Activated T-helper 2 cell treated with anti-CD3 and anti-CD28 coated beads, Interferon-gamma antibody, Interleukin-2, Interleukin-4, amounts not matched to agents 10 μg/mL and 5 μg/mL and 100 μg/mL, durations not matched to agents 14 hours and 24 hours and 36 hours (primary cell): Measurements from ENCODE around the gene PPFIBP1. TPM values are rescaled to one million over a fixed set of nuclear protein-coding genes. Genes with fewer than 3 reads are reported as not detected.

Experiments used
- DNase-seq: peaks from one replicate; pipeline ENCODE4 v3.0.0; 2021; ENCODE audit warnings: low spot score
- H3K27ac Mint-ChIP-seq: one replicate; pipeline ENCODE4 v1.8.0; 2021; ENCODE audit warnings: mixed read lengths
- H3K27me3 Mint-ChIP-seq: one replicate; pipeline ENCODE4 v1.8.0; 2021; ENCODE audit warnings: low read depth, mixed read lengths
- H3K36me3 Mint-ChIP-seq: one replicate; pipeline ENCODE4 v1.8.0; 2021; ENCODE audit warnings: low read depth, mixed read lengths
- H3K4me1 Mint-ChIP-seq: one replicate; pipeline ENCODE4 v1.8.0; 2021; ENCODE audit warnings: low read depth, mixed read lengths
- H3K4me3 Mint-ChIP-seq: one replicate; pipeline ENCODE4 v1.8.0; 2021; ENCODE audit warnings: low read depth, mild to moderate bottlenecking, moderate library complexity, mixed read lengths
- H3K9me3 Mint-ChIP-seq: one replicate; pipeline ENCODE4 v1.8.0; 2021; ENCODE audit warnings: mixed read lengths
- intact Hi-C: fragments of 100-400 bp; cut with micrococcal nuclease; formaldehyde crosslinking; loops from one replicate; pipeline ENCODE4 v1.15.1; 2023
- total RNA-seq: library from RNA; stranded (reverse); gene quantifications from 2 replicates; pipeline ENCODE4 v1.2.3, GENCODE V29; 2022

PPFIBP1 gene
- total RNA-seq, 1 donor from 2014 or later = 74.1 TPM

DNA sequence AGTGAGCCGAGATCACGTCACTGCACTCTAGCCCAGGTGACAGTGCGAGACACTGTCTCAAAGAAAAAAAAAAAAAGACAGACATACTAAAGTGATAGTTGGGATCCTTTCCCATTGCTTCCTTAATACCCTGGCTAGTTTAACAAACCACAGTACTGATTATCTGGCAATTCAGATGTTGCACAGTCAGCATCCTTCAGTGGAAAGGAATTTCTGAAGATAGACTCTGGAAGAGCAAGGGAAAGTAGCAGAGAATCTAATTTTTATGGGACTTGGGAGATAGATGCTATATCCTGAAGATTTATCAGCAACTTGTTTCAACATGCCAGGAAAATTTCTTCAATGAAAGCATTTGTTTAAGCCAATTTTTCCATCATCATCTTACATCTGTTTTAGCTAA is 6.5 kb upstream of the PPFIBP1 start:
- Mint-ChIP-seq H3K4me1 (peaks cover 4% of the 10 kb centered on the region), H3K27me3 (peaks cover 68% of the 10 kb centered on the region), H3K4me3 (no peak overlapping the region), H3K36me3 (no peaks in the 10 kb centered on the region), H3K27ac (no peak overlapping the region), H3K9me3 (no peaks in the 10 kb centered on the region)
- intact Hi-C loops = no loop called here
- DNase-seq = no peak

GRCh38 chr12:27517961-27518665 is 5.9 kb upstream of the PPFIBP1 start:
- no peaks in the 10 kb centered on the region for H3K9me3 Mint-ChIP-seq
- no peak for DNase-seq
- no peak overlapping the region for H3K4me3 Mint-ChIP-seq
- intact Hi-C loops = no loop called here
- peaks cover 67% of the 10 kb centered on the region for H3K27me3 Mint-ChIP-seq
- H3K4me1 Mint-ChIP-seq = peaks cover 5% of the 10 kb centered on the region
- H3K27ac Mint-ChIP-seq = no peak overlapping the region
- H3K36me3 Mint-ChIP-seq = no peaks in the 10 kb centered on the region

DNA sequence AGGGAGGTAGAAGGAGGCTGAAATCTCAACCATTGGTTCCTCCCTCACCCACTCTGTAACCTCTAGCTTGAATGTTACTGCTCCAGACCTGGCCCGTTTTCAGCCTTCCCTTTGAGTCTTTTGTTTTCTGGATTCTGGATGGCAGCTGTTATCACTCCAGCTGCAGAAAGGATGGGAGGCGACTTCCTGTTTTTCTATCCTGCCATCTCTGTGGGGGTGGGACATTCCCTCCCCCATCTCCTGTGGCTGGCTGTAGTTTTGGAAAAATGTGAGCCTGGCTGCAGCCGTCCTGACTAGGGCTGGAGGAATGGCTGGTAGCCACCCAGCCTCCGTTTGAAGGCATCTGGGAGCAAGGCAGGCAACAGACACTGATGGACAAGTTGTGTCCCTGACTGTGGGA is 2.9 kb upstream of the PPFIBP1 start:
- no peak overlapping the region for H3K4me3 Mint-ChIP-seq
- peaks cover 59% of the 10 kb centered on the region for H3K27me3 Mint-ChIP-seq
- no peak for DNase-seq
- H3K9me3 Mint-ChIP-seq = no peaks in the 10 kb centered on the region
- peaks cover 17% of the 10 kb centered on the region for H3K4me1 Mint-ChIP-seq
- peaks cover 10% of the 10 kb centered on the region for H3K36me3 Mint-ChIP-seq
- intact Hi-C loops = loop anchor here (5.0 kb wide), 1 partner anchor 84 kb away; no protein-coding TSS in a partner anchor
- no peak overlapping the region for H3K27ac Mint-ChIP-seq

GRCh38 chr12:27521981-27522380 is 2.0 kb upstream of the PPFIBP1 start:
- no peak for DNase-seq
- Mint-ChIP-seq H3K36me3 (peaks cover 11% of the 10 kb centered on the region), H3K4me3 (peak overlapping the region; percentile 6), H3K27ac (no peak overlapping the region), H3K27me3 (peaks cover 54% of the 10 kb centered on the region), H3K4me1 (peaks cover 19% of the 10 kb centered on the region), H3K9me3 (no peaks in the 10 kb centered on the region)
- intact Hi-C loops = loop anchor here (5.0 kb wide), 1 partner anchor 85 kb away; no protein-coding TSS in a partner anchor

DNA sequence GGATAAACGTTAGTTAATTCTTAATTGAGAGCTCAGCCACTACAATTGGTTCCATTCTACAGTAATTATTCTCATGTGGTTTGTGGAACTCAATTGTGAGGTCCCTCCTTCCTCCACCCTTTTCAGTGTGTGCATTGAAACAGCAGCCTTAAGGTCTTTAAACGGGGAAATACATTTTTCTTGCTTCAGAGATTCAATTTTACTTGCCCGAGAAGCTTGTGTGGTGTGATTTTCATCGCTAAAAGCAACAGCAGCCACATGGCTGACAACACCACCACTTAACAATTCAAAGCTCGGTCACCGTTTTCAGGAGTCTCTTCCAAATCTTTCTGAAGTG is 733 bp upstream of the PPFIBP1 start:
- intact Hi-C loops = loop anchor here (1.0 to 5.0 kb wide), 2 partner anchors 59 to 86 kb away; no protein-coding TSS in a partner anchor
- peak overlapping the region; percentile 89 for H3K27ac Mint-ChIP-seq
- peak overlapping the region; percentile 83 for H3K4me3 Mint-ChIP-seq
- peaks cover 54% of the 10 kb centered on the region for H3K27me3 Mint-ChIP-seq
- H3K36me3 Mint-ChIP-seq = peaks cover 11% of the 10 kb centered on the region
- no peak for DNase-seq
- H3K4me1 Mint-ChIP-seq = peaks cover 19% of the 10 kb centered on the region
- no peaks in the 10 kb centered on the region for H3K9me3 Mint-ChIP-seq

DNA sequence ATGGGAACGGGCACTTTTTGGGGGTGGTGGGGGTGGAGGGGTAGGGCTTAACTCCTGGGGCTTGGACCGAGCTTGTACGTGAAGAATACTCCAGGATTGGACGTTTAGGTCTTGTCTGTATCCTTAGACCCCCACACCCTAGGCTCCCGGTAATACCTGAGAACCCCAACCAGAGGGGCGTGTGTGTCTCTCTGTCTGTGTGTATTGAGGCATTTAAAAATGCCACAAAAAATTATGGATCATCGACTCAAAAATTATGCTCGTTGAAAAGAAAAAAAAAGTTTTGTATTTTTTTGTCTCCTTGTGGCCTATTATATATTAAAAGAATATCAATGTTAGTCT is 459 bp downstream of the PPFIBP1 start:
- DNase-seq = no peak
- Mint-ChIP-seq H3K27me3 (peaks cover 51% of the 10 kb centered on the region), H3K27ac (no peak overlapping the region), H3K9me3 (no peaks in the 10 kb centered on the region), H3K4me1 (peaks cover 21% of the 10 kb centered on the region), H3K36me3 (peaks cover 15% of the 10 kb centered on the region), H3K4me3 (peak overlapping the region; percentile 83)
- intact Hi-C loops = loop anchor here (1.0 to 5.0 kb wide), 4 partner anchors 10 to 87 kb away; no protein-coding TSS in a partner anchor

DNA sequence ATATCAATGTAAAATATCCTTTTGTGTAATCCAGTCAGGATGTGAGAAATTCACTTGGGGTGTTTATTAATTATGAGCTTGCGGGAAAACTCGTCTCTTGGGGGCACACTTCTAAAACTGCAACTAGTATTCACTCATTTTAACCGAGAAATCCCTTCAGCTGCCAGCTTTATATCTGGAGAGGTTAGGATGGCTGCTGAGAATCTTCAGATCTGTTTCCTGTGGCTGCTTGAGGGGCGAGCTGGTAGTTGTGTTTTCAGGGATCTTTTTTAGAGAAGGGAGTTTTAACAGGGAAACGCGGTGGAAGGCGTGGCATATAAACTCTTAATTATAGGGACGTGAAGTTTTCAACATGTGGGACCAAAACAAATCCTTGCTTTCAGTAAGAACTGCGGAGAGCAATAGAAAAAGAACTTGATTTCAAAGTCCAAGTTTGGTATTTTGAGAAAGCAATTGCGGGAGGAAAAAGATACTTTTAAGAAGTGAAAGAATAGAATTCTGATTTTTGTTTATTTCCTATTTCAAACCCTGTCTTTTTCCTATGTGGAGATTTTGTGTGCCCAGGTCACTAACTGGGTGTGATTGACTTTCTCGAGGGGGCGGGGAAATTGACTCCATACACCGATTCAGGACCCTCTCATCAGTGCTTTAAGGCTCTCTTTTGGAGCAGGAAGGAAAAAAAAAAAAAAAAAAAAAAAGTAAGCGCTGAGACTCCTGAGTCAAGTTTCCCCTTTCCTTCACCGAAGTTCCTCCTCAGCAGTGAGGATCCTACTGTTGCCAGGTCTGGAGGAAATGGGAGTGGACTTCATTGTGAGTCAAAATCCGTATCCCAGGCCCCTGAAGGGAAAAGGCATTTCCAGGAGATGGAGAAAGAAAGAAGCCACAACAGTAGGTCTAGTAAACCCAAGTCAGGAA is 1.1 kb downstream of the PPFIBP1 start:
- peak overlapping the region; percentile 32 for H3K27ac Mint-ChIP-seq
- H3K27me3 Mint-ChIP-seq = peaks cover 45% of the 10 kb centered on the region
- H3K4me3 Mint-ChIP-seq = peak overlapping the region; percentile 83
- H3K9me3 Mint-ChIP-seq = no peaks in the 10 kb centered on the region
- peaks cover 15% of the 10 kb centered on the region for H3K36me3 Mint-ChIP-seq
- peaks cover 25% of the 10 kb centered on the region for H3K4me1 Mint-ChIP-seq
- intact Hi-C loops = loop anchor here (1.0 to 5.0 kb wide), 4 partner anchors 9 to 88 kb away; no protein-coding TSS in a partner anchor
- DNase-seq = no peak

DNA sequence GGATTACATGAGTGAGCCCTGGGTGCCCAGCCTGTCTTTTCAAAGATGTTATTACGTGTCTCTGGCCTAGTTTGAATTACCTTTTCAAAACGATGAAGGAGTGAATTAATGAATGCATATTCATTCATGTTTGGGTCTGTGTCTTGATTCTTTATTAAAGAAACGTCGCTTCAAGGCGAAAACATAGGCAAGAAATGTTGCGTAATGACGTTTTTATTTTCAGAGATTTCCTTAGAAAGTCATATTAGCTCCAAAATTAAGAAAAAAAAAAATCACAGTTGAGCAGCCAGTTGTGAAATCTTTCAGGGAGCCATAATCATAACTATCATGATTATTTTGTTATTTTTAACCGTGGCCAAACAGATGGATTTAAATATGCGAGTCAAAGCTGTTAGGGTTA is 3.5 kb downstream of the PPFIBP1 start:
- H3K4me1 Mint-ChIP-seq = peaks cover 32% of the 10 kb centered on the region

GRCh38 chr12:27528788-27529187 is 4.8 kb downstream of the PPFIBP1 start:
- H3K27me3 Mint-ChIP-seq = peaks cover 29% of the 10 kb centered on the region
- H3K4me1 Mint-ChIP-seq = peaks cover 31% of the 10 kb centered on the region
- H3K4me3 Mint-ChIP-seq = no peak overlapping the region
- no peak overlapping the region for H3K27ac Mint-ChIP-seq
- no peak for DNase-seq
- H3K9me3 Mint-ChIP-seq = no peaks in the 10 kb centered on the region
- intact Hi-C loops = no loop called here
- H3K36me3 Mint-ChIP-seq = peaks cover 18% of the 10 kb centered on the region

More for the DNA sequence above, 3.5 kb downstream of the PPFIBP1 start:
- intact Hi-C loops = no loop called here
- Mint-ChIP-seq H3K36me3 (peaks cover 15% of the 10 kb centered on the region), H3K27me3 (peaks cover 28% of the 10 kb centered on the region), H3K9me3 (no peaks in the 10 kb centered on the region), H3K27ac (no peak overlapping the region), H3K4me3 (no peak overlapping the region)
- DNase-seq = no peak

DNA sequence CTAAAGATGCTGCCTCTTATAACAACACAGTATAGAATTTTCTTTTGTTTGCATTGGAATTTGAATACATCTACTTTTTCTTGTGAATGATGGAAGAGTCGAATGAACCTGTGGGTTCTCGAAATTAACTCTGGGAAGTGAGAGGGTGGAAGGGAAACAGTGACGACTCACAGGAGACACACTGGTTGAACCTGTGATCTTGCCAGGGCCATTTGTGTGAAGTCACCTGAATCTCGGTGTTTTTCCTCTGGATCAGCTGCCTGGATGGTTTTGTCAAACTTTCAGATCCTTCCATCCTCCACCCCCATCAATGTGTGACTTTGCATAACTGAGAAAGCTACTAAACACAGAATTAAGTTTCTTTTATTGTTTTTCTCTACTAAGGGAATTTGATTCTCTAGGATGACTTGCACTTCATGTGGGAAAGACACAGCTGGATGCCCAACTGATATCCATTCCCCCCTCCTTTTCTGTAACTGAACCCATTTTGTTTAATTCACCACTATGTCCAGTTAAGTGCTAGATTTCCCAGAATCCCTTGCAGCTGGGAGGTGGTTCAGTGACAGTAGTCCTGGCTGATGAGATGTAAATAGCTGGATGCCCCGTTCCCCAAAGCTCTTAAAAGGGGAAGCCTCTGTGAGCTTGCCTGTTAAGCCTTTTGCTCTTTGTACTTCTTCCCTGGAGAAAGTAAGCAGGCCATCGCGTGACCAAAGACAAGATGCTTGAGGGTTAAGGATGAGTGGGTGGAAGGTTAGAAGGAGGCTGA is 6.3 kb downstream of the PPFIBP1 start:
- intact Hi-C loops = no loop called here
- H3K9me3 Mint-ChIP-seq = no peaks in the 10 kb centered on the region
- peaks cover 39% of the 10 kb centered on the region for H3K4me1 Mint-ChIP-seq
- H3K27ac Mint-ChIP-seq = no peak overlapping the region
- H3K36me3 Mint-ChIP-seq = peaks cover 14% of the 10 kb centered on the region
- peaks cover 25% of the 10 kb centered on the region for H3K27me3 Mint-ChIP-seq
- no peak for DNase-seq
- no peak overlapping the region for H3K4me3 Mint-ChIP-seq

DNA sequence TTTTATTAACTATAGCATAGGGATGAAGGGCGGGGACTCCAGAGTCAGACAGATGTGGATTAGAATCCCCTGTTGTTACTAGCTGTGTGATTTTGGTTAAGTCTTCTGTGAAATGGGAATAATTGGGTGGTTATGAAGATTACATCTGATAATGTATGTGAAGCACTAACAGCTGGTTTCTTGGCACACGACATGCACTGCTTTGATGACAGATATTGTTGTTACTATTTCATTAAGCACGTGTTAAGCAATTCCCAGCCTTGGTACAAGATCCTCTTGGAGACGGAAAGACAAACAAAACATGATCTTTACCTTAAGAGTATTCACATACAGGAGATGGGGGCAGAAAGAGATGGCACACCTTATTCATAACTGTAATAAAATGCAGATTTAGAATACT is 7.9 kb downstream of the PPFIBP1 start:
- no peak overlapping the region for H3K4me3 Mint-ChIP-seq
- no peak overlapping the region for H3K27ac Mint-ChIP-seq
- H3K9me3 Mint-ChIP-seq = no peaks in the 10 kb centered on the region
- intact Hi-C loops = no loop called here
- peaks cover 16% of the 10 kb centered on the region for H3K27me3 Mint-ChIP-seq
- peaks cover 41% of the 10 kb centered on the region for H3K4me1 Mint-ChIP-seq
- no peak for DNase-seq
- H3K36me3 Mint-ChIP-seq = peaks cover 15% of the 10 kb centered on the region

DNA sequence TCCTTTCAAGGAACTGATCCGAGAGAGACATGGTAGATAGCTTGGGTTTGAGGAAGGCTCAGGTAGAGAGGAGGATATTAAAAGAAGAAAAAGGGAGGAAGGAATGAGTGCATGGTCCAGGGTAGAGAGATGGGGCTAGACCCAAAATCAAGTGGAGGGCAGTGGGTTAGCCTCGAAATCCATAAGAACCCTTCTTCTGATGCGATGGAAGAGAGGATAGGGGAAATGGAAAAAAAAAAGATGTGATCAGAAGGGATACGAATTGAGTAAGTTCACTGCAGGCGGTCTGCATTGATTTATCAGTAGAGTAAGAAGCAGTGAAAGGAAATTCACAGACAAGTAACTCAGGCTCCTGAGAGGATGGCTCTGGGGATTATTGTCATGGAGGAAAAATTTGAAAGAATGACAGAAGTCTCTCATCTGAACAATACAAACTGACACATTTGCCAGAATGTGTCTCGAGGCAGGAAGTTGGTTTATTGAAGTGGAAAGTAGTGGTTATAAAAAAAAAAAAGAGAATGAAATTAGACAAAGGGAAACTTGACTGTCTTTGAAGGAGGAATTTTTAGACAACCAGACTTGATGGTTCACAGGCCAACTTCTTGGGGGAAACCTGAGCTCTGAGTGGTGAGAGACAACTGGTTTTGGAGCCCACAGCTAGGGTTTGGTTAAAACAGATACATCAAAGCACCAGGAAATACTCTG is 10.2 kb downstream of the PPFIBP1 start:
- peak; percentile 19 for DNase-seq
- intact Hi-C loops = loop anchor here (1.0 kb wide), 4 partner anchors 10 to 203 kb away; partner anchors contain the start of gene PPFIBP1
- H3K27me3 Mint-ChIP-seq = peaks cover 3% of the 10 kb centered on the region
- H3K9me3 Mint-ChIP-seq = no peaks in the 10 kb centered on the region
- peak overlapping the region; percentile 62 for H3K27ac Mint-ChIP-seq
- H3K36me3 Mint-ChIP-seq = peaks cover 13% of the 10 kb centered on the region
- peaks cover 43% of the 10 kb centered on the region for H3K4me1 Mint-ChIP-seq
- peak overlapping the region; percentile 6 for H3K4me3 Mint-ChIP-seq
